Tibial artery (tissue), 4 donors: ENCODE results near the gene PHLDA1.

Source experiments
- DNase-seq, 2 donors: peaks; one replicate each; pipeline ENCODE4 v3.0.0-alpha.2; 2019
- H3K27ac ChIP-seq, 2 donors: fragments of 200-600 bp; sonication (generic) in 1 of 2; 1 replicate in 1 of 2; 2 replicates in 1 of 2; pipeline ENCODE4 v1.5.1; 2018 to 2019; ENCODE audit warnings: mild to moderate bottlenecking in 1 of 2
- H3K27me3 ChIP-seq, 2 donors: fragments of 200-600 bp; sonication (generic) in 1 of 2; one replicate each; pipeline versions ENCODE4 v1.5.1 to v1.6.0; 2016 to 2019
- H3K36me3 ChIP-seq, 3 donors: fragments of 200-600 bp; sonication (generic) in 2 of 3; one replicate each; pipeline ENCODE4 v1.5.1; 2016 to 2019; ENCODE audit warnings: mild to moderate bottlenecking in 2 of 3
- H3K4me1 ChIP-seq, 4 donors: fragments of 200-600 bp; sonication (generic) in 2 of 4; 1 replicate in 3 of 4; 2 replicates in 1 of 4; pipeline ENCODE4 v1.5.1; 2016 to 2019
- H3K4me3 ChIP-seq, 2 donors: fragments of 200-600 bp; sonication (generic) in 1 of 2; 1 replicate in 1 of 2; 2 replicates in 1 of 2; pipeline ENCODE4 v1.5.1; 2018 to 2019; ENCODE audit warnings: mild to moderate bottlenecking in 2 of 2
- H3K9me3 ChIP-seq, 3 donors: fragments of 200-600 bp; sonication (generic) in 1 of 3; one replicate each; pipeline ENCODE4 v1.5.1; 2016 to 2019
- CTCF ChIP-seq, 2 experiments: fragments of 200-600 bp in 1 of 2; fragments of 450-650 bp in 1 of 2; IDR thresholded peaks; one replicate each; pipeline ENCODE4 v1.5.1; 2017 to 2019; ENCODE audit warnings: antibody characterized with exemption in 2 of 2, mild to moderate bottlenecking in 1 of 2, moderate library complexity in 1 of 2
- intact Hi-C: fragments of 100-400 bp; cut with DNase I; formaldehyde crosslinking; loops from one replicate; pipeline ENCODE4 v1.15.0; 2023; ENCODE audit warnings: low total_unique reads

Gene PHLDA1

GRCh38 chr12:76022506-76022905 is 9.1 kb downstream of the PHLDA1 start:
- TF ChIP-seq CTCF (IDR thresholded peaks at IDR 0.05): no peak
- intact Hi-C loops: no loop called here
- H3K4me3 ChIP-seq: no peak overlapping the region

GRCh38 chr12:76020731-76021672 is 10.6 kb downstream of the PHLDA1 start:
- Histone ChIP-seq H3K27me3 (no peaks in the 10 kb centered on the region), H3K4me1 (peaks cover 0 to 7% (median 0%) of the 10 kb centered on the region in 4 donors), H3K36me3 (no peaks in the 10 kb centered on the region), H3K4me3 (no peak overlapping the region), H3K27ac (no peak overlapping the region), H3K9me3 (no peaks in the 10 kb centered on the region)
- DNase-seq: no peak
- no peak for TF ChIP-seq CTCF (IDR thresholded peaks at IDR 0.05)
- intact Hi-C loops: no loop called here

More at GRCh38 chr12:76022506-76022905, 9.1 kb downstream of the PHLDA1 start:
- DNase-seq: no peak
- Histone ChIP-seq H3K9me3 (no peaks in the 10 kb centered on the region), H3K27ac (no peak overlapping the region), H3K27me3 (no peaks in the 10 kb centered on the region), H3K4me1 (peaks cover 0 to 7% (median 0%) of the 10 kb centered on the region in 4 donors), H3K36me3 (no peaks in the 10 kb centered on the region)

GRCh38 chr12:76020281-76020680 is 11.3 kb downstream of the PHLDA1 start:
- no peak for TF ChIP-seq CTCF (IDR thresholded peaks at IDR 0.05)
- Histone ChIP-seq H3K27ac (no peak overlapping the region), H3K4me1 (peaks cover 0 to 7% (median 0%) of the 10 kb centered on the region in 4 donors), H3K4me3 (no peak overlapping the region), H3K36me3 (no peaks in the 10 kb centered on the region), H3K27me3 (no peaks in the 10 kb centered on the region), H3K9me3 (no peaks in the 10 kb centered on the region)
- intact Hi-C loops: no loop called here
- DNase-seq: no peak

GRCh38 chr12:76018672-76019071 is 12.9 kb downstream of the PHLDA1 start:
- Histone ChIP-seq H3K36me3 (no peaks in the 10 kb centered on the region), H3K4me3 (no peak overlapping the region), H3K4me1 (peaks cover 0 to 7% (median 0%) of the 10 kb centered on the region in 4 donors), H3K27me3 (no peaks in the 10 kb centered on the region), H3K27ac (no peak overlapping the region), H3K9me3 (no peaks in the 10 kb centered on the region)
- TF ChIP-seq CTCF (IDR thresholded peaks at IDR 0.05): no peak
- intact Hi-C loops: no loop called here
- no peak for DNase-seq

GRCh38 chr12:76018111-76018510 is 13.5 kb downstream of the PHLDA1 start:
- DNase-seq: no peak
- no peak overlapping the region for H3K4me3 ChIP-seq
- H3K9me3 ChIP-seq: no peaks in the 10 kb centered on the region
- no peaks in the 10 kb centered on the region for H3K36me3 ChIP-seq
- intact Hi-C loops: no loop called here
- no peaks in the 10 kb centered on the region for H3K27me3 ChIP-seq
- H3K4me1 ChIP-seq: peaks cover 0 to 7% (median 0%) of the 10 kb centered on the region in 4 donors
- H3K27ac ChIP-seq: no peak overlapping the region
- no peak for TF ChIP-seq CTCF (IDR thresholded peaks at IDR 0.05)
